GM21723 (cell line): Measurements from ENCODE around the gene MAST1.
"Not testable (repeated sequence)": the region's sequence is repeated elsewhere in the genome, so short reads cannot be mapped to it uniquely, and the experiment has no call there.

Experiments
- ATAC-seq: cut with Tn5 transposase; IDR thresholded peaks from one replicate; pipeline ENCODE4 v1.9.1; 2021; ENCODE audit warnings: mild to moderate bottlenecking, moderate library complexity; ENCODE audit not compliant: unreplicated experiment

Gene MAST1

DNA sequence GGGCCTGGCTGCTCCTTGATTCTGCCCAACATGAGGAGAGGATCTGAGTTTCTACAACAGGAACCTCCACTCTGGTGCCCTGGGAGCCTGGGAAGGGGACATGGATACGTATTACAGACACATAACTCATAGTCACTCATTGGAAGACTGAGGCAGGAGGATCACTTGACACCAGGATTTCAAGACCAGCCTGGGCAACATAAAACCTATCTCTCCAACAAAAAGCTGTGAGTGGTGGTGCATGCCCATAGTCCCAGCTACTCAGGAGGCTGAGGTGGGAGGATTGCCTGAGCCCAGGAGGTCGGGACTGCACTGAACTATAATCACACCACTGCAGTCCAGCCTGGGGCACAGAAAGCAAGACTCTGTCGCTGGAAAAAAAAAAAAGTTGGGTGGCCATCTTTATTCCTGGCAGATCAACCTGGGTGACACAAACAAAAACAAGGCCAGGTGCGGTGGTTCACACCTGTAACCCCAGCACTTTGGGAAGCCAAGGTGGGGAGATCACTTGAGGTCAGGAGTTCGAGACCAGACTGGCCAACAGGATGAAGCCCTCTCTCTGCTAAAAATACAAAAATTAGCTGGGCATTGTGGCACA, 49.8 kb downstream of the MAST1 start:
- no peak for ATAC-seq

DNA sequence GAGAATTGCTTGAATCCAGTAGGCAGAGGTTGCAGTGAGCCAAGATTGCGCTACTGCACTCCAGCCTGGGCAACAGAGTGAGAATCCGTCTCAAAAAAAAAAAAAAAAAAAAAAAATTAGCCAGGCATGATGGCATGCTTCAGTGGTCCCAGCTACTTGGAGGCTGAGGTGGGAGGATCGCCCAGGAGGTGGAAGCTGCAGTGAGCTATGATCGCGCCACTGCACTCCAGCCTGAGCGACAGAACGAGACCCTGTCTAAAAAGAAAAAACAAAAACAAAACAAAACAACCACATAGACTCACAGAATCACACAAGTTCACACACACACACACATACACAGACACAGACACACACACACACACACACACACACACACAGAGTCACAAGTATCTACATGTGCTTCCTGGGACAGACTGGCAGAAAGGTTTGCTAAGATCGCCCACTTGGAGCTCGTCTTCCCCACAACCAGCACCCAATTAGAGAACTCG, 52.0 kb downstream of the MAST1 start:
- ATAC-seq, result not testable (repeated sequence)

DNA sequence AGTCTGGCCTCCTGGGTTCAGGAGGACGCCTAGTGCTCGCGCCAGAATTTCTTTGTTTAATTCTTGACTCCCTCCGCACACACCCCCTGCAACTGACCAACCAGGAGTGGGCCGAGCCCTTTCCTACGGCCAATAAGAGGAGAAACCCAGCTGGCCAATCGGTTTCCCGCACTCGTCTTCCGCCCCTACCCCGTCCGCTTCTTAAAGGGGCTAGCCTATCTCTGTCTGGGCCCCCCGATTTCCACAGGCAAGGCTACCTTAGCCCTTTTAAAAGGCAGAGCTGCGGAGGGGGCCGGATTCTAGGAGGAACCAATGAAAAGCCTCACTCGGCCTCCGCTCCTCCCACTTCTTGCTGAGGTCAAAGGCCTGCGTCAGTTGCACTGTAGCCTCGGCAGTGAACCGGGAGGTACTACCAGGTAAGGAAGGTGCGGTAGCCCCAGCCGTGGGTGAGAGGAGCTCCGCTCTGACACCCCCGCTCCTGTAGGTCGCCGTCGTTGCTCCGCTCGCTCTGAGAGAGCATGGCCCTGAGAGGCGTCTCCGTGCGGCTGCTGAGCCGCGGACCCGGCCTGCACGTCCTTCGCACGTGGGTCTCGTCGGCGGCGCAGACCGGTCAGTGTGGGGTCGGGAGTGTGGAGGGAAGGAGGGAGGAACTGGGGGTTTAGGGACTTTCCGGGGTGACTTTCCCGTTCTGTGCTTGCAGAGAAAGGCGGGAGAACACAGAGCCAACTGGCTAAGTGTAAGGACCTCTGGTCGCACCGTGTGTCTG, 52.7 kb downstream of the MAST1 start, which contains the start of gene GCDH:
TSS of gene GCDH (plus strand) at position 374 of the 766 bp plus-strand sequence. CDS start at position 519, 145 bp downstream.
- ATAC-seq, result peak; percentile 87

DNA sequence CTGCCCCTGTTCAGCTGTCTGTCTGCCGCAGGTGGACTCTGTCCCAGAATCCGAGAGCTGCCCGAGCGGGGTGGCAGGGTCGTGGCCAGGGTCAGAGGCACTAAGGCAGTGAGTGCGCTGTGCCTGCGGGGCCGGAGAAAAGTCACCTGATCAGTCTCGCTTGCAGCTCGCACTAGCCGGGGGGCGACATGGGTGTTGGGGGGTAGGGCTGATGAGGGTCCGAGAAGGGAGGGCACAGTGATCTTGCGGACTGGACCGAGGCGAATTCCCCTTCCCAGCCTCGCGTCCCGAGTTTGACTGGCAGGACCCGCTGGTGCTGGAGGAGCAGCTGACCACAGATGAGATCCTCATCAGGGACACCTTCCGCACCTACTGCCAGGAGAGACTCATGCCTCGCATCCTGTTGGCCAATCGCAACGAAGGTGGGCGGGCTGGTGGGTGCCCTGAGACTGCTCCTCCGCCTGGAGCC, 53.3 kb downstream of the MAST1 start:
- no peak for ATAC-seq

DNA sequence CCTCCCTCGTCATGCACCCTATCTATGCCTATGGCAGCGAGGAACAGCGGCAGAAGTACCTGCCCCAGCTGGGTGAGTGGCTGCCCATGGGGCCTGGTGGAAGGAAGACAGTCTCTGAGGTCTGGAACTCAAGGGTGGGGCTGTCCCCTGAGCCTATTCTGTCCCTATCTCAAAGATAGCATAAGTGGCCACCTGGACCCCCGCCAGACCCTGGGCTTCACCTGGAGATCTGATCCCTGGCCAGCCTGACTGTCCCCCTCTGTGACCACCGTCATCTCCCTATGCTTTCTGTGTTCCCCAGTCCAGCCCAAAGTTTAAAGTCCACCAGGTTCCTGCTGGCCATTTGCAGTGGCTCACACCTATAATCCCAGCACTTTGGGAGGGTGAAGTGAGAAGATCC, 55.3 kb downstream of the MAST1 start:
- ATAC-seq, result no peak

DNA sequence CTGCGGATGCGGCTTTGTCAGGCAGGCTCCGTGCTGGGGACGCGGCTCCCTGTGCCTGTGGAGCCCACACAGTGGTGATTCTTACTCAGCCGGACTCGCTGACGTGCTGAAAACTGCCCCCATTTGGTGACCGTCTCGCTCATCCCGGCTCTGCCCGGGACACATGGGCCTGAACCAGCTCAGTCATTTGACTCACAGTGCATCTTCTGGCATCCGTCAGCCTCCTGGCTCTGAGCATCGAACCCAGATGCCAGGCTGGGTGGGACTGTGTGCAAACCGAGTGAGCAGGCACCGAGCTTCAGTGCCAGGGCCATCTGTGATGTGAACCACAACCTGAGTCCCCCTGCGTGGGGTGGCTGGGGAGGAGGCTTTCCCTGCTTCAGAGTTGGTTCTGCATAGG, 58.1 kb downstream of the MAST1 start:
- ATAC-seq, result no peak

DNA sequence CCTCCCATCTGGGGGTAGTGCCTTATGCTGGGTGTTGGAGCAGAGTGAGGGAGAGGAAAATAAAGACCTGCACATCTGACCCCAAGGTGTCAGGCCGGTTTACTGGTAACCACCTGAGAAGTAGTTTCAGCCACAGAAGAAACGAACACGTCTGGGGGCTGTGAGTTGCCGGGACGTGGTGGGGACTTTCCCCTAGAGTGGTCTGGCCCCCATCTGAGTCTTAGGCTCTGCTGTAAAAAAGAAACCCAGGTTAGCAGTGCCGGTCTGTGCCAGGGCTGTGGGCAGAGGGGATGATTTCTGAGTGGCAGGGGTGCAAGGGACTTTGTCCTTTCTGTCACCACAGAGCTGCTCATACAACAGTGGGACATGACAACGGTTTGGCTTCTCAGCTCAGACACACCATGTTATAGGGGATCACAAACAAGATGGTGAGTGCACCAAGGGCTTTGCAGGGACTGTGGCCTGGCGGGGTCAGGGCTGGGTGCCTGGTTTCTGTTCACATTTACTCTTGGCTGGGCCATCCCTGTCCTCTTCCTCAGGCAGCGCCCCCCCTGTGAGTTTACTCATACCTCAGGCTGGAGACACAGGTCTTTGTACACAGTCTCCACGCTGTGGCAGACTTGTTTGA, 61.7 kb downstream of the MAST1 start:
- ATAC-seq, result peak; percentile 84

DNA sequence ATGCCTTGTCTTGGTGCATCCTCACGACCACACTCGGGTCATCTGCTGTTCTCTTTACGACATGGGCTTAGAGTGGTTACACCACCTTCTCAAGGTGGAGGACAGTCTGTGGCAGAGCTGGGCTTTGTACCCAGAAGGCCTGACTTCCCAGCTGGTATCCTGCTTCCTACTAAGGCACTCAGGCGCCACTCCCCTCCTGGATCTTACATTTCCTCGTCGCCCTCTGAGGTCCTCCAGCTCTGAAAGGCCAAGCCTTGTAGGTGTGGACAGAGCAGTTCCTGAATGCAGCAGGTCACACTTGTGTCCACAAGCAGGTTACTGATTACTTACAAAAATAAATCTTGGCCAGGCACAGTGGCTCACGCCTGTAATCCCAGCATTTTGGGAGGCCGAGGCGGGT, 68.9 kb downstream of the MAST1 start:
- ATAC-seq, result no peak

DNA sequence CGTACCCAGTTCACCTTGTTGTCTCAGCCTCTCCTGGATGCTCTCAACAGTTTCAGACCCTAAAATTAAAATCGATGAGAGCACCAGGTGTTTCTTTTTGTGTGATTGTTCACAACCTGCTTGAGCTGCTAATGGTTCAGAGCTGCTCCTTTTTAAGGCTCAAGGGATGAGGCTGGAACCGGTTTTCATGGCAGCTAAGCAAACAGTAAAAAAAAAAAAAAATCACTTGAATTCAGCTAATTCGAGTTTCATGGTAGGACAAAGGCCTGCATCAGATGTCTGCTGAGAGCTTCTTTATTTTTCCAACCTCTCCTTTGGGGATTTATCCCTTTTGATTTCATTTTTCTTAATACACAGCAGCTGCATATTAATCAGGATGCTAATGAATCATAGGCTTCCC, 74.3 kb downstream of the MAST1 start:
- no peak for ATAC-seq

DNA sequence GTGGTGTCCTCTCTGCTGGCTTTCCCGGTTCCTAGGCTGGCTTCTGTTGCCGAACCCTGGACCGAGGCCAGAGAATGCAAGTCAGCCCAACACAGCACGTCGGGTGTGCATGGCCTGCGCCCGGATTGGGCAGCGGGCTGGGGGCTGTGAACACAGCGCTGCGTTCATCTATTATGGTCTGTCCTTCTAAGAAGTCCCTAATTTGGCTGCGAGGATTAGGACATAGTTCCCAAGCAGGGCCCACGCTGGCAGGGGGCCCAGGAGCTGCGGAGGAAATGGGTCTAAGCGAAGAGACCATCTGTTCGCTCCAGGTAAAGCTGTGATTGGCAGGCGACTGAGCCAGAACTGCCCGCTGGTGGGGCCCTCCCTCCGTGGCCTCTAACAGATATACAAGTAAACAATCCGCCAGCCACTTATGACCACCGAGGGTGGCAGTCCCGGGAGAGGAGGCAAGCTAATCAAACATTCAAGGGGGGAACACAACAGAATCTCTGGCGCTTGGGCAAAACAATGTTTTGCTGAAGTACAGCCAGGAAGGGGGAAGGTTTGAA, 74.8 kb downstream of the MAST1 start:
- no peak for ATAC-seq

DNA sequence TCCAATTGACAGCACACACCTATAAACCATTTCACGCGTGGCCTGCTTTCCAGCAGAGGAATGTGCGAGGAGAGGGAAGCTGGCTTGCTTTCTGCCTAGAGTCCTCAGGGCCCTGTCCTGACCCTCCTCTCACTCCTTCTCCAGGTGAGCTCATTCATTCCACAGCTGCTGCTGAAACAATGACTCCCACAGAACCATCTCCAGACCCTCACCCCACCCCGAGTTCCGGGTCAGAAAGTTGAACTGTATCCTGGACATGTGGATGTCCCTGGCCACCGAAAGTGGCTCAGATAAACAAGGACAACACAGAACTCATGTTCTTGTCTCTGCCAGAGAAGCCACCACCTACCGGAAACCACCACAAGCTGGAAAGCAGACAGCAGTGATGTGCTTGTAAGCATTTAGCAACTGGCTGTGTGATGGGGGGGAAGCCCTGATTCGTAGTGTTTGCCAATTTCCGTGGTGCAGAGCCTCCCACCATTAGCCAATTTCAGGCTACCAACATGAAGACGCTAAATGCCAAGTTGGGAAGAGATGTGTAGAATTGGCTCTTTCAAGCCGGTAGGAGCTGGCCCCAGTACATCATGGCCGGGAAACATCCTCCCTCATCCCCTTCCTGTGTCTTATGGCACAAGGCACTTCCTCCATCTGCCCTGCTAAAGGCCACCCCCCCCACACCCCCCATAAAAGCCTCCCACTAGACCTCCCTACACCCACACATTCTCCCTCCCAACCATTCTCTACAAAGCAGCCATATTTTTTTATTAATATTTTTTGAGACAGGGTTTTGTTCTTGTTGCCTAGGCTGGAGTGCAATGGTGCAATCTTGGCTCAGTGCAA, 75.8 kb downstream of the MAST1 start:
- ATAC-seq, result no peak

DNA sequence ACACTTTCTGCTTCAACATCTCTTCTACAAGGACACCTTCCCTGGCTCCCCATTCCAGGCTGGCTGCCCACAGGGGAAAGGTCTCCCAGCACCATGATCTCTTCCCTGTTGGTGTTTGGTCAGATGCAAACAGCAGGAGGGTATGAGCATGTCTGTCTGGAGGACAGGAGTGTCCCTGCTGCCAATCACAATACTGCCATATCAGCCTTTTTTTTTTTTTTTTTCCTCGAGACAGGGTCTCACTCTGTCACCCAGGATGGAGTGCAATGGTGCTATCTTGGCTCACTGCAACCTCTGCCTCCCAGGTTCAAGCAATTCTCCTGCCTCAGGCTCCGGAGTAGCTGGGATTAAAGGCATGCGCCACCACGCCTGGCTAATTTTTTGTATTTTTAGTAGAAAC, 77.5 kb downstream of the MAST1 start:
- ATAC-seq, result not testable (repeated sequence)

DNA sequence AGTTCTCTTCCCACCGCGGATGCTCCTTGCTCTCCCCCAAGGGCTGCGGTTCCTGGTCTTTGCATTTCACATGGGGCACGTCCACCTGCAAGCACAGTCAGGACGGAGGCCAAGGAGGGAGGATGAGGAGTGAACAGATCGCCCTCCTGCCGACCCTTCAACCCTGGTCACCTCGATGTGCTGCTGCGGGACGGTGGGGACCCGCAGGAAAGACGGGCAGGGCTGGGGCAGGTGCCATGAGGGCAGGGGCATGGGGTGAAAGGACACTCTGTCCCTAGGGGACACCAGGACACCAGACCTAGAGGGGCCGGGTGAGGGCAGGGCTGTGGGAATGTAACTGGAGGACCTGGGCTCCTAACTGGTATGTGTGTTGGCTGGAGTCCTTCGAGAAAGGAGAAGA, 79.9 kb downstream of the MAST1 start:
- no peak for ATAC-seq

DNA sequence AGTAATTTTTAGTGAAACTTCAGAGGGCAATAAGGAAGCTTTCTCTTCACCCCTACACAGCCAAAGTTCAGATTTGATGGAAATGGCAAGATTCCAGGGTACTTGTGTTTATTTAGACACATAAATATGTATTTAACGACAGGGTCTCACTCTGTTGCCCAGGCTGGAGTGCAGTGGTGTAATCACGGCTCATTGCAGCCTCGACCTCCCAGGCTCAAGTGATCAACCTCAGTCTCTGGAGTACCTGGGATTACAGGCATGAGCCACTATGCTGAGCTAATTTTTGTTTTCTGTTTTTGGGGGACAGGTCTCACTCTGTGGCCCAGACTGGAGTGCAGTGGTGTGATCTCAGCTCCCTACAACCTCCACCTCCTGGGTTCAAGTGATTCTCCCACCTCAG, 82.7 kb downstream of the MAST1 start:
- no peak for ATAC-seq

DNA sequence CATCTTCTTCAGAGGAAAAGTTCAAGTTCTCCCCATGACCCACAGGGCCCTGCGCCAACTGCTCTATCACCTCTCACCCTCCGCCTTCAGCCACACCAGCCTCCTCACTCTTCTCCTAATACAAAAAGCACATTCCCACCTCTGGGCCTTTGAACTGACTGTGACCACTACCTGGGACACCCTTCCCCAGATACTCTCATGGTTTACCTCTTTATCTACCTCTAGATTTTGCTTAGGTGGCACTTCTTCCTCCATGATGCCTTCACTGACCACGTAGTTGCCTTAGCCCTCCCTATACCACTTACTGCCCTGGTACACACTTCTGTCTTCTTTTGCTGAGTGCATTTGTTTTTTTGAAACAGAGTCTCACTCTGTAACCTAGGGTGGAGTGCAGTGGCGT, 84.6 kb downstream of the MAST1 start:
- ATAC-seq, result no peak
